NB4 (cell line): ENCODE results near the gene SNCG.

Source experiments
- DNase-seq: peaks from one replicate; pipeline ENCODE4 v3.0.0; 2010; ENCODE audit warnings: low read depth
- H3K4me3 ChIP-seq: one replicate; pipeline ENCODE4 v1.5.1; 2011; ENCODE audit warnings: mild to moderate bottlenecking, low read depth, low read length, moderate library complexity
- CTCF ChIP-seq: IDR thresholded peaks from one replicate; pipeline ENCODE4 v1.5.1; 2012; ENCODE audit warnings: low read depth, low read length
- MAX ChIP-seq: IDR thresholded peaks from 2 replicates; pipeline ENCODE4 v1.6.1; 2011; ENCODE audit warnings: low read depth, low read length
- MYC ChIP-seq: IDR thresholded peaks from 2 replicates; pipeline ENCODE4 v1.6.1; 2011; ENCODE audit warnings: low read depth, low read length
- POLR2A ChIP-seq: IDR thresholded peaks from 2 replicates; pipeline ENCODE4 v1.6.1; 2011; ENCODE audit warnings: mild to moderate bottlenecking; ENCODE audit not compliant: insufficient read length; ENCODE audit errors: extremely low read depth

SNCG gene

GRCh38 chr10:86967481-86967941, 9.1 kb downstream of the SNCG start:
- H3K4me3 ChIP-seq, result no peak overlapping the region
- no peak for TF ChIP-seq MYC
- TF ChIP-seq MAX, result no peak
- DNase-seq, result no peak

- no peak for DNase-seq
- TF ChIP-seq MAX (no peak), CTCF (no peak), POLR2A (no peak), MYC (no peak)
- H3K4me3 ChIP-seq, result no peak within 1 kb of the TSS
Measured at GRCh38 chr10:86968271-86968993, 10.0 kb downstream of the SNCG start, which contains the start of gene ADIRF. Gene ADIRF, plus strand, starts transcription at chr10:86968482. Its CDS starts 63 bp downstream, at chr10:86968545.

GRCh38 chr10:86968994-86969355, 10.6 kb downstream of the SNCG start:
- H3K4me3 ChIP-seq, result no peak overlapping the region
- DNase-seq, result no peak
- TF ChIP-seq MAX (no peak), CTCF (no peak), POLR2A (no peak), MYC (no peak)

- H3K4me3 ChIP-seq, result no peak overlapping the region
- no peak for DNase-seq
- no peak for TF ChIP-seq CTCF
- TF ChIP-seq MYC, result no peak
- no peak for TF ChIP-seq POLR2A
- TF ChIP-seq MAX, result no peak
Measured at GRCh38 chr10:86969421-86970041, 11.1 kb downstream of the SNCG start.

GRCh38 chr10:86970162-86970981, 12.0 kb downstream of the SNCG start:
- peak; percentile 53 for DNase-seq
- no peak overlapping the region for H3K4me3 ChIP-seq
- TF ChIP-seq POLR2A, result no peak
- no peak for TF ChIP-seq MYC
- TF ChIP-seq CTCF, result no peak
- no peak for TF ChIP-seq MAX

- no peak for DNase-seq
- H3K4me3 ChIP-seq, result no peak overlapping the region
- TF ChIP-seq MYC (no peak), POLR2A (no peak), CTCF (no peak), MAX (no peak)
Measured at GRCh38 chr10:86970982-86971231, 12.5 kb downstream of the SNCG start.
